ENCODE data around the gene ARFGAP1. TPM values are rescaled to one million over a fixed set of nuclear protein-coding genes. Genes with fewer than 3 reads are reported as not detected.

ARFGAP1 gene
- total RNA-seq, 1 donor from 2014 or later, result 220 TPM

DNA sequence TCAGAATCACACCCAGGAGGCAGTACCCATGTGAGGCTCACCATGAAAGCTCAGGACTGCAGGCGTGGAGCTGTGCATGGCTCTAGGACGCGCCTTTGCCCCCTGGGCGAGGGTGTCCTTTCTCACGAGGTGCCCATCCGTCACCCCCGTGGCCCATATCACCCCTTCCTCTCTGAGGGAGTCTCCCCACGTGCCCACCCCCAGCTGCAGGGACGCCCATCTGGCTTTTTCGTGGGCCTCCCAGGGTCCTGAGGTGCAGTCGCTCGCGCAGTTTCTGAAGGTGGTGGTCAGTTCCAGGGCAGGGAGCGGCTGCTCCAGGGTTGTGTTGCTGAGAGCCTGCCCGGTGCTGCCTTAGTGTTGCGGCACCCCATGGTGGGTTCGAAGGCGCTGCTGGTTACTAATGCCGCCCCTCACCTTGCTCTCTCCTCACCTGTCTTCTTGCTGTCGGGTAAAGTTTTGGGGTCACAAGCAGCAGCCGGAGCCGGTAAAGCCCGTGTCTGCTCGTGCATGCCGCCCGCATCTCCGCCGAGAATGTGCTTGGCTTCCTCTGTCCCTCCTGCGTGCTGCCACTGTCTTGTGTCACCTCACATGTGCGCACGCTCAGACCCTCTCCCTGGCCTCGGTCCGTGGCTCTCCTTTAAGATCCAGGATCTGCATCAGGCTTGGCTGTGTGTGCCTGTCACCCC, 10.9 kb downstream of the ARFGAP1 start:
- peak overlapping the region; percentile 53 for H3K27ac Mint-ChIP-seq (ENCODE audit: unreplicated experiment)
- TF ChIP-seq, protein P1, sequence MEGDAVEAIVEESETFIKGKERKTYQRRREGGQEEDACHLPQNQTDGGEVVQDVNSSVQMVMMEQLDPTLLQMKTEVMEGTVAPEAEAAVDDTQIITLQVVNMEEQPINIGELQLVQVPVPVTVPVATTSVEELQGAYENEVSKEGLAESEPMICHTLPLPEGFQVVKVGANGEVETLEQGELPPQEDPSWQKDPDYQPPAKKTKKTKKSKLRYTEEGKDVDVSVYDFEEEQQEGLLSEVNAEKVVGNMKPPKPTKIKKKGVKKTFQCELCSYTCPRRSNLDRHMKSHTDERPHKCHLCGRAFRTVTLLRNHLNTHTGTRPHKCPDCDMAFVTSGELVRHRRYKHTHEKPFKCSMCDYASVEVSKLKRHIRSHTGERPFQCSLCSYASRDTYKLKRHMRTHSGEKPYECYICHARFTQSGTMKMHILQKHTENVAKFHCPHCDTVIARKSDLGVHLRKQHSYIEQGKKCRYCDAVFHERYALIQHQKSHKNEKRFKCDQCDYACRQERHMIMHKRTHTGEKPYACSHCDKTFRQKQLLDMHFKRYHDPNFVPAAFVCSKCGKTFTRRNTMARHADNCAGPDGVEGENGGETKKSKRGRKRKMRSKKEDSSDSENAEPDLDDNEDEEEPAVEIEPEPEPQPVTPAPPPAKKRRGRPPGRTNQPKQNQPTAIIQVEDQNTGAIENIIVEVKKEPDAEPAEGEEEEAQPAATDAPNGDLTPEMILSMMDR (IDR thresholded peaks at IDR 0.05; ENCODE audit: insufficient read depth, low read depth, low read length), result no peak
- no peak for TF ChIP-seq EZH2 (IDR thresholded peaks at IDR 0.05; ENCODE audit: insufficient read depth, low read length)
- peaks cover 97% of the 10 kb centered on the region for H4K20me1 ChIP-seq (ENCODE audit: insufficient read depth, low read length)

DNA sequence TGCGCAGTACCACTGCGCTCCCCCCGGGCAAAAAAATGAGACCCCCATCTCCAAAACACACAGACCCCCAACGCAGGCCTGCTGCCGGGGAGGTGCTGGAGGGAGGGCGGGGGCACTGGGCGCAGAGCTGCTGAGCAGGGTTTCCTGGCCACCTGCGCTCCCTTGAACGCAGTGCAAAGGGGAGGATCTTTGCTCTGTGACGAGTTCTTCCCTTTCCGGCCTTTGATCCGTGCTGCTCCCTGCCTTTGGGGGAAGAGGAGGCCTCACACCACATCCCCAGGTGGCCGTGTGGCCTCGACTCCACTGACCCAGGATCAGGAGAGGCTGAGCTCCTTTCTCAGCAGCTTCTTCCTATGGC, 11.4 kb downstream of the ARFGAP1 start:
- TF ChIP-seq, protein P1 (IDR thresholded peaks at IDR 0.05; ENCODE audit: insufficient read depth, low read depth, low read length), result no peak
- no peak for TF ChIP-seq EZH2 (IDR thresholded peaks at IDR 0.05; ENCODE audit: insufficient read depth, low read length)
- Mint-ChIP-seq H3K4me3 (ENCODE audit: unreplicated experiment) (no peak overlapping the region), H3K27me3 (ENCODE audit: low read depth, unreplicated experiment) (no peaks in the 10 kb centered on the region), H3K36me3 (ENCODE audit: low read depth, unreplicated experiment) (peaks cover 9% of the 10 kb centered on the region), H3K27ac (ENCODE audit: unreplicated experiment) (no peak overlapping the region), H3K4me1 (ENCODE audit: low read depth, unreplicated experiment) (no peaks in the 10 kb centered on the region), H3K9me3 (ENCODE audit: unreplicated experiment) (no peaks in the 10 kb centered on the region)
- H3K36me3 ChIP-seq (ENCODE audit: insufficient read depth, low read length), result peaks cover 21% of the 10 kb centered on the region
- H3K27me3 ChIP-seq (ENCODE audit: insufficient read depth, low read length), result no peaks in the 10 kb centered on the region
- peaks cover 43% of the 10 kb centered on the region for H3K79me2 ChIP-seq (ENCODE audit: insufficient read depth, low read length)
- H3K4me3 ChIP-seq (ENCODE audit: insufficient read depth, low read depth, low read length), result no peak overlapping the region
- H4K20me1 ChIP-seq (ENCODE audit: insufficient read depth, low read length), result peaks cover 97% of the 10 kb centered on the region
- H3K27ac ChIP-seq (ENCODE audit: low read depth, low read length), result no peak overlapping the region
- DNase-seq (ENCODE audit: low read depth) (no peak), FAIRE-seq (no peak)
- H3K9ac ChIP-seq (ENCODE audit: low read length), result no peak overlapping the region
- H3K4me1 ChIP-seq (ENCODE audit: insufficient read depth, low read length), result no peaks in the 10 kb centered on the region
- H3K9me3 ChIP-seq (ENCODE audit: insufficient read depth, low read depth, low read length), result no peaks in the 10 kb centered on the region
- no peak overlapping the region for H2AFZ ChIP-seq (ENCODE audit: low read depth, low read length)
- H3K4me2 ChIP-seq (ENCODE audit: low read length), result no peak overlapping the region

More for the DNA sequence above, 10.9 kb downstream of the ARFGAP1 start:
- H2AFZ ChIP-seq (ENCODE audit: low read depth, low read length), result no peak overlapping the region
- Mint-ChIP-seq H3K36me3 (ENCODE audit: low read depth, unreplicated experiment) (peaks cover 11% of the 10 kb centered on the region), H3K9me3 (ENCODE audit: unreplicated experiment) (no peaks in the 10 kb centered on the region), H3K4me1 (ENCODE audit: low read depth, unreplicated experiment) (no peaks in the 10 kb centered on the region), H3K4me3 (ENCODE audit: unreplicated experiment) (no peak overlapping the region), H3K27me3 (ENCODE audit: low read depth, unreplicated experiment) (no peaks in the 10 kb centered on the region)
- no peak for DNase-seq (ENCODE audit: low read depth)
- no peaks in the 10 kb centered on the region for H3K27me3 ChIP-seq (ENCODE audit: insufficient read depth, low read length)
- H3K9ac ChIP-seq (ENCODE audit: low read length), result no peak overlapping the region
- peaks cover 48% of the 10 kb centered on the region for H3K79me2 ChIP-seq (ENCODE audit: insufficient read depth, low read length)
- no peak overlapping the region for H3K4me3 ChIP-seq (ENCODE audit: insufficient read depth, low read depth, low read length)
- H3K4me2 ChIP-seq (ENCODE audit: low read length), result no peak overlapping the region
- peaks cover 26% of the 10 kb centered on the region for H3K36me3 ChIP-seq (ENCODE audit: insufficient read depth, low read length)
- no peak overlapping the region for H3K27ac ChIP-seq (ENCODE audit: low read depth, low read length)
- no peak for FAIRE-seq
- H3K4me1 ChIP-seq (ENCODE audit: insufficient read depth, low read length), result no peaks in the 10 kb centered on the region
- no peaks in the 10 kb centered on the region for H3K9me3 ChIP-seq (ENCODE audit: insufficient read depth, low read depth, low read length)

DNA sequence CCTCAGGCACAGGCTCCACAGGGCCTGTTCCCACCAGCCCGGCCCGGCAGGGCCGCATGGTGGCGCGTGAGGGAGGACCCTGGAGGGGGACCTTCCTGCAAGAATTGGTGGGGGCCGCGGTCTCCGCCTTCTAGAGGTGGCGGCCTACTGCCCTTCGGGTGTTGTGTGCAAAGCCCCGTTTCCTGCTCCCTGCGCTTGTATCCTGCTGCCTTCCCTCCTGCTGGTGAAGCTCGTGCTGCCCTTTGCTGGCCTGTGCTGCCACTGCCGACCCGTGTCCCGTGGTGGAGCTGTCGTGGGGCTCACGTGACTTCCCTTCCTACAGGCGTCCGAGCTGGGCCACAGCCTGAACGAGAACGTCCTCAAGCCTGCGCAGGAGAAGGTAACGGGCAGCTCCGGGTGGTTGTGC, 11.9 kb downstream of the ARFGAP1 start:
- Histone ChIP-seq H3K9me3 (ENCODE audit: insufficient read depth, low read depth, low read length) (no peaks in the 10 kb centered on the region), H3K9ac (ENCODE audit: low read length) (no peak overlapping the region), H3K27ac (ENCODE audit: low read depth, low read length) (no peak overlapping the region), H3K4me1 (ENCODE audit: insufficient read depth, low read length) (no peaks in the 10 kb centered on the region), H3K4me3 (ENCODE audit: insufficient read depth, low read depth, low read length) (no peak overlapping the region), H4K20me1 (ENCODE audit: insufficient read depth, low read length) (peaks cover 97% of the 10 kb centered on the region), H2AFZ (ENCODE audit: low read depth, low read length) (no peak overlapping the region), H3K36me3 (ENCODE audit: insufficient read depth, low read length) (peaks cover 17% of the 10 kb centered on the region), H3K27me3 (ENCODE audit: insufficient read depth, low read length) (no peaks in the 10 kb centered on the region), H3K79me2 (ENCODE audit: insufficient read depth, low read length) (peaks cover 38% of the 10 kb centered on the region), H3K4me2 (ENCODE audit: low read length) (no peak overlapping the region)
- Mint-ChIP-seq H3K4me1 (ENCODE audit: low read depth, unreplicated experiment) (no peaks in the 10 kb centered on the region), H3K9me3 (ENCODE audit: unreplicated experiment) (no peaks in the 10 kb centered on the region), H3K27me3 (ENCODE audit: low read depth, unreplicated experiment) (no peaks in the 10 kb centered on the region), H3K27ac (ENCODE audit: unreplicated experiment) (peak overlapping the region; percentile 53), H3K36me3 (ENCODE audit: low read depth, unreplicated experiment) (peaks cover 9% of the 10 kb centered on the region), H3K4me3 (ENCODE audit: unreplicated experiment) (no peak overlapping the region)
- DNase-seq (ENCODE audit: low read depth), result no peak
- no peak for FAIRE-seq
- TF ChIP-seq EZH2 (IDR thresholded peaks at IDR 0.05; ENCODE audit: insufficient read depth, low read length), result no peak
- TF ChIP-seq, protein P1 (IDR thresholded peaks at IDR 0.05; ENCODE audit: insufficient read depth, low read depth, low read length), result no peak
